GM12878 (cell line): Measurements from ENCODE around the gene PROSER2.

Experiments
- FOXM1 ChIP-seq: IDR thresholded peaks from 2 replicates; pipeline ENCODE4 v1.6.1; 2012; ENCODE audit warnings: low read depth, mild to moderate bottlenecking, inconsistent platforms, low read length, moderate library complexity
- JUNB ChIP-seq: IDR thresholded peaks from 2 replicates; pipeline ENCODE4 v1.6.1; 2016; ENCODE audit warnings: antibody characterized with exemption, mild to moderate bottlenecking
- NRF1 ChIP-seq: conservative IDR thresholded peaks from 2 replicates; pipeline ENCODE4 v1.6.1; 2011; ENCODE audit warnings: mild to moderate bottlenecking, low read depth, low read length, improper control_type of control experiment
- POLR2AphosphoS5 ChIP-seq: IDR thresholded peaks from 2 replicates; pipeline ENCODE4 v1.6.1; 2011; ENCODE audit warnings: mild to moderate bottlenecking, low read length, inconsistent platforms
- SIX5 ChIP-seq: IDR thresholded peaks from 2 replicates; pipeline ENCODE4 v1.6.1; 2011; ENCODE audit warnings: mild to moderate bottlenecking, low read depth, low read length, moderate library complexity; ENCODE audit not compliant: severe bottlenecking
- TARDBP ChIP-seq: IDR thresholded peaks from 2 replicates; pipeline ENCODE4 v1.6.1; 2016; ENCODE audit warnings: borderline replicate concordance

GRCh38 chr10:11886851-11887250 is 63.7 kb downstream of the PROSER2 start:
- TF ChIP-seq POLR2AphosphoS5 = no peak
- no peak for TF ChIP-seq FOXM1
- TF ChIP-seq SIX5 = no peak
- TF ChIP-seq TARDBP = no peak
- no peak for TF ChIP-seq JUNB
- TF ChIP-seq NRF1 = no peak
